GM12891 (cell line): Measurements from ENCODE around the gene BPI.
"Not testable (repeated sequence)": the region's sequence is repeated elsewhere in the genome, so short reads cannot be mapped to it uniquely, and the experiment has no call there.

ENCODE experiments used
- DNase-seq: peaks from one replicate; pipeline ENCODE4 v3.0.0; 2011; ENCODE audit warnings: low spot score; ENCODE audit not compliant: insufficient read length
- FAIRE-seq: peaks from 2 replicates; lab custom pipeline; 2011; peaks lifted over from hg19 to GRCh38; lab: Jason Lieb, UNC
- PAX5 ChIP-seq: IDR thresholded peaks from 2 replicates; pipeline ENCODE4 v1.6.1; 2011; ENCODE audit warnings: low read length, moderate library complexity, mild to moderate bottlenecking; ENCODE audit not compliant: insufficient read depth, severe bottlenecking
- POLR2A ChIP-seq: IDR thresholded peaks from 2 replicates; pipeline ENCODE4 v1.6.1; 2011; ENCODE audit warnings: low read depth, low read length, control low read depth
- POLR2AphosphoS5 ChIP-seq: IDR thresholded peaks from 2 replicates; pipeline ENCODE4 v1.6.1; 2011; ENCODE audit warnings: low read depth, low read length, control low read depth
- POU2F2 ChIP-seq: IDR thresholded peaks from 2 replicates; pipeline ENCODE4 v1.6.1; 2011; ENCODE audit warnings: low read depth, mild to moderate bottlenecking, control low read depth, low read length, moderate library complexity
- SPI1 ChIP-seq: IDR thresholded peaks from 2 replicates; pipeline ENCODE4 v1.6.1; 2011; ENCODE audit warnings: low read depth, low read length, control low read depth
- TAF1 ChIP-seq: IDR thresholded peaks from 2 replicates; pipeline ENCODE4 v1.6.1; 2011; ENCODE audit warnings: low read depth, low read length, control low read depth

BPI gene

DNA sequence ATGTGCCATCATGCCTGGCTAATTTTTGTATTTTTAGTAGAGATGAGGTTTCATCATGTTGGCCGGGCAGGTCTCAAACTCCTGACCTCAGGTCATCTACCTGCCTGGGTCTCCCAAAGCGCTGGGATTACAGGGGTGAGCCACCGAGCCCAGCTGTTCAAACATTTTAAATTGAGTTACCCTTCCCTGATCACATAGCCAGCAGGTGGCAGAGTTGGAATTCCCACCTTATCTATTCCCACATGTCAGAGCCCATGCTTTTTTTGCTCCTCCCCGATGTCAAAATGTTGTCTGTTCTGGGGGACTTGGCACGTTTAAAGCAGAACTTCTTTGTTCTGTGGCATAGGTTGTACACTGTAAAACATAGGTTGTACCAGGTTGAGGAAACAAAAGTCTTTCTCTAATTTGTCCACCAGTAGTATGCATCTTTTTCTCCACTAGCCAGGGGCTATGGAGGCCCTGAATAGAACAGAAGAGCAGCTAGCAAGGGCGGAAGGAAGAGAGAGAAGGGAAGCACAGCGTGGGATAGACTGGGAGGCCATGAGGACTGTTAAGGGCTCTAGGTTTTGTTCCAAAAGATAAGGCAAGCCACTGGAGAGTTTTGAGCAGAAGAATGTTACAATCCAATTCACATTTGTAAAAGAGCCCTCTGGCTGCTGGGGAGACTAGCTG is 35.0 kb downstream of the BPI start:
- DNase-seq = no peak
- no peak for FAIRE-seq
- TF ChIP-seq TAF1 = no peak
- TF ChIP-seq SPI1 = no peak
- no peak for TF ChIP-seq POLR2AphosphoS5
- TF ChIP-seq PAX5 = no peak
- TF ChIP-seq POU2F2 = no peak
- no peak for TF ChIP-seq POLR2A

DNA sequence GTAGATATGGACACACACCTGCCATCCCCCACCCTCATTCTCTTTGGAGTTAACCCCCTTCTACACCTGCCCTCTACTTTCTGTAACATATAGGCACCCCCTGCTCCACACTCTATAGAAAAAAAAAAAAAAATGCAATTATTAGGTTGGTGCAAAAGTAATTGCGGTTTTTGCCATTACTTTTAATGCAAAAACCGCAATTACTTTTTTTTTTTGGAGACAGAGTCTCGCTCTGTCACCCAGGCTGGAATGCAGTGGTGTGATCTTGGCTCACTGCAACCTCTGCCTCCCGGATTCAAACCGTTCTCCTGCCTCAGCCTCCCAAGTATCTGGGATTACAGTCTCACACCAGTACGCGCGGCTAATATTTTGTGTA is 35.6 kb downstream of the BPI start:
- FAIRE-seq, DNase-seq: not testable (repeated sequence)

DNA sequence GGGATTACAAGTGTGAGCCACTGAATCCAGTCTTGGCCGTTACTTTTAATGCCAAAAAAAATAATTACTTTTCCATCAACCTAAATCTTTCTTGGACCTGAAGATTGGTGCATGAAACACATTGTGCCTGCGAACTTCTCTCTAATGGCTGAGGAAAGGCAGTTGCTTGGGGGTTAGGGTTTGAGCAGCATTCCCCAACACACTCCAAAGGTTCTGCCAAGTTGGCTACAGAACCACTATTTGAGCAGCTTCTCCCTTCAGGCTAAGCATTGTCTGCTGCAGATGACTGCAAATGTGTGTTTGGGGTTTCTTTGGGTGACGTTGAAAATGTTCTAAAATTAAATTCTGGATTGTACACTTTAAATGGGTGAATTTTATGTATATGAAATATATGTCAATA is 36.0 kb downstream of the BPI start:
- no peak for FAIRE-seq
- TF ChIP-seq POLR2A (no peak), POU2F2 (no peak), POLR2AphosphoS5 (no peak), PAX5 (no peak)
- DNase-seq = no peak

DNA sequence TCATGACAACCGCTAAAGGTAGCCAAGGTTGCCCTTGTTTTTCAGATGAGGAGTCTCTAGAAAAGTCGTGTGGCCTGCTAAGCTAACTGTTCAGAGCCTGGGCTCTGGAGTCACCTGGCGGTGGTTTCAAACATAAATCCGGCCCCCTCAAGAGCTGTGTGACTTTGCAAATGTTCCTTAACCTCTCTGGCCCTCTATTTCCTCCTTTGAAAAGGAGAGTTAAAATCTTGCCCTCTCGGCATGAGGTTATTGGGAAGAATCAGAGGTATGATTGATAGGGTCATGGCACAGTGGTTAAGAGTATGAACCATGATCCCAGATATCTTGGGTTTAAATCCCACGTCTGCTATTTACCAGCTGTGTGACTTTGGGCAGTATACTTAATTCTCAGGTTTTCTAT is 36.7 kb downstream of the BPI start:
- DNase-seq (no peak), FAIRE-seq (no peak)
- TF ChIP-seq TAF1 = no peak
- no peak for TF ChIP-seq POLR2A
- TF ChIP-seq PAX5 = no peak
- no peak for TF ChIP-seq POLR2AphosphoS5
- TF ChIP-seq SPI1 = no peak
- no peak for TF ChIP-seq POU2F2

DNA sequence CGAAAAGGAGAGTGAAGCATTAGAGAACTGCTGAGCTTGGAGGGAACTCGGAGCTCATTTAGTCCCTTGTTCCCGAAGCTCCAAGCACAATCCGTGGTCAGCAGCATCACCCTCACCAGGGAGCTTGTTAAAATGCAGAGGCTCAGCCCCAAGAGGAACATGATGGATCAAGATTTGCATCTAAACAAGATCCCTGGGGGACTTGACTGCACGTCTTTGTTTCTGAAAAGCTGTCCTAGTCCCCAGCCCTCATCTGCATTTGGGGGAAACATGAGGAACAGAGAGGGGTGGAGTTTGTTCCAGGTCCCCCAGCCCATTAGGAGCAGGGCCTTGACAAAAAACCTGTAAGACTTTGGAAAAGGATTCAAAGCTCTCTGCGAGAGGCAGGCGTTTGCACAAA is 38.3 kb downstream of the BPI start:
- TF ChIP-seq POLR2A = no peak
- TF ChIP-seq PAX5 = no peak
- TF ChIP-seq SPI1 = no peak
- TF ChIP-seq TAF1 = no peak
- no peak for TF ChIP-seq POLR2AphosphoS5
- no peak for TF ChIP-seq POU2F2
- DNase-seq (no peak), FAIRE-seq (no peak)

DNA sequence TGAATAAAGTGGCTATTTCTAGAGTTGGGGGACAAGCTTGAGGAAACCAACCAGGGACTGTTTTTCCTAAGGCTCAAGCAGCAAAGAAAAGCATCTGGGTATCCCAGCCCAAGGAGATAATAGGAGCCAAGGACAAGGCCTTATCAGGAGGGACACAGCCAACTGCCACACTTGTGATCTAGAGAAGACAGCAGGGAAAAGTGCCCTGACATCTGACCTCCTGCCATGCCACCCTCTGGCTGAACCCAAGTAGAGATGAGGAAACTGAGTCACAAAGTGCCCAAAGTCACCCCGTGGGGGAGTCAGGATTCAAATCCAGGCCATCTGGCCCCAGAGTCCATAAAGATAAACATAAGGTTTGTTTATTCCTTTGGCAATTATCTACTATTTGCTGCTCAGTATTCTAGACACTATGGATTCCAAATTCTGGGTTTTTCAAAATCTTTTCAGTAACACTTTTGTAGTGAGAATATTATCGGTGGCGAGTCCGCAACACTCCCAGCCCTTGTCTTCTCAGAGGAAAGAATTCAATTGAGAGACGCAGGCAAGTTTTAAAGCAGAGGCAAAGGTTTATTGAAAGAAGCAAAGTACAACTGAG is 38.9 kb downstream of the BPI start:
- FAIRE-seq (no peak), DNase-seq (no peak)
- no peak for TF ChIP-seq POLR2AphosphoS5
- TF ChIP-seq PAX5 = no peak
- no peak for TF ChIP-seq SPI1
- no peak for TF ChIP-seq TAF1
- no peak for TF ChIP-seq POLR2A
- no peak for TF ChIP-seq POU2F2

DNA sequence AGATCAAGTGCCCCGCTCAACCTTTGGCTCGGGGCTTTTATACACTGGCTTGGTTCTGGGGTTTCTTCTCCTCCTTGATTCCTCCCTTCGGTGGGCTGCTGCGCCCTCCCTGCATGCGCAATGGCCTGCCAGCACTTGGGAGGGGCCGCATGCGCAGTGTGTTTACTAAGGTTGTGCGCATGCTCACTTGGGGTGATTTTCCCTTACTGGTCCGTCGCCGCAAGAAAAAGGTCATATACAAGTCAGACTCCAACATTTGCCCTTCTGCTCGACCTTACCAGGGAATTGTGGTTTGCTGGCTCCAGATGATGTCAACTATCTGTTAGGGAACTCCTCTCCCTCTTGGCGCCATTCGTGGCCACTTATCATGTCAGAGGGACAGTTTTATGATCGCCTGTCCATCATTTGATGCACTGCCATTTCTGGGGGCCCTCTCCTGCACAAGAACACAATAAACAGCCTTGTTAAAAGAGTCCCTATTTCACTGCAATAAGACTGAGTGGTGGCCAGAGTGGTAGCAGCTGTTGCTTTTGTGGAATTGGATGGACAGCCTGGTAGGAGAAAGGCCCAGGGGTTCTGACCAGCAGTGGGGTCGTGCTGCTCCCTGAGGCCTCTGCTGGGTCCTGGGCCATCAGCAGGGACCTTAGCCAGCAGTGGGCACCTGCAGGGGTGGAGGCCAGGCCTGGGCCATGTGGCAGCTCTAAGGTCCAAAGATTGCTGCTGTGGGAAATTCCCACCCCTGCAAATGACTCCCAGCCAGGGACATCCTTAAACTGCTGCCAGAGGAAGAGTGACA is 39.6 kb downstream of the BPI start:
- no peak for TF ChIP-seq SPI1
- DNase-seq = no peak
- no peak for FAIRE-seq

DNA sequence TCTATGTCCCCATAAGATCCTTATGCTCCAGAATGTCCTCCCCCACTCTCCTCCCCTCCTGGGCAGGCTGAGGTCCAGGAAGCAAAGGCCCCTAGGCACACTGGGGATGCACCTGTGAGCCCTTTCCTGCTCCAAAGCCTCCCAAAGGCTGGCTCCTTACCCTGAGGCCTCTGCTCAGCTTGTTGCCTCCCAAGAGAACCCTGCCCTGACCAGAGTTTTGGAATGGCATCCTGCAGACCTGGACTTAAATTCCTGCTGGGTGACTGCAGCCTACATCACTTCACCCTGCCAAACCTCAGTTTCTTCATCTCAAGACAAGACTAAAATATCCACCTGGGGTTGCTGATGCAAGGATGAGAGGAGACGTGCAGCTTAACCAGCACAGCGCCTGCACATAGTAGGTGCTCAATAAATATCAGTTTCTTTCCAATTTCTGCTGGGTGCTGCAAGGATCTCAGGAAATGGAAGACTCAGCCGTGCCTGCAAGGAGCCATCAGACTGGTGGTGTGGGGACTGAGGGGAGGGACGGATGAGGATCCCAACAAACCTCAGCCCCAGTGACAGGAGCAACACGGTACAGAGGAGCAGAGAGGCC is 40.2 kb downstream of the BPI start:
- DNase-seq = no peak
- no peak for FAIRE-seq
- TF ChIP-seq POU2F2 = no peak
- TF ChIP-seq POLR2A = no peak
- TF ChIP-seq SPI1 = no peak
- no peak for TF ChIP-seq POLR2AphosphoS5
- no peak for TF ChIP-seq TAF1
- no peak for TF ChIP-seq PAX5

DNA sequence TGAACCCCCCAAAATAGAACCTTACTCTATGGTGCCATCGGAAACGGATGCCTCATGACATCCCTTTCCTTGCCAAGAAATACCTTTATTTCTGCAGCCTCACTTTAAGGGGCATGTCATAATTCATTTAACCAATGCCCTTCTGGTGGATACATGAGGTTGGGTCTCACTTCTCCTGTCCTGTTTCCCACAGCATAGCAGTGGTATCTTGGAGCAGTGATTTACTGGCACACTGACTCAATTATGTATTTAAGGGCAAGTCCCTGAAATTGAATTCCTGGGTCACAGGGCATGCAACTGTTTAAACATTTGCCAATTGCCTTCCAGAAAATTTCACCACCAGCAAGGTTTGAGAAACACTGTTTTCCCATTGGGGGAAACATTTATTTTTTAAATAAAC is 41.7 kb downstream of the BPI start:
- DNase-seq (no peak), FAIRE-seq (no peak)
- TF ChIP-seq POU2F2 (no peak), SPI1 (no peak), TAF1 (no peak), POLR2A (no peak), POLR2AphosphoS5 (no peak), PAX5 (no peak)

DNA sequence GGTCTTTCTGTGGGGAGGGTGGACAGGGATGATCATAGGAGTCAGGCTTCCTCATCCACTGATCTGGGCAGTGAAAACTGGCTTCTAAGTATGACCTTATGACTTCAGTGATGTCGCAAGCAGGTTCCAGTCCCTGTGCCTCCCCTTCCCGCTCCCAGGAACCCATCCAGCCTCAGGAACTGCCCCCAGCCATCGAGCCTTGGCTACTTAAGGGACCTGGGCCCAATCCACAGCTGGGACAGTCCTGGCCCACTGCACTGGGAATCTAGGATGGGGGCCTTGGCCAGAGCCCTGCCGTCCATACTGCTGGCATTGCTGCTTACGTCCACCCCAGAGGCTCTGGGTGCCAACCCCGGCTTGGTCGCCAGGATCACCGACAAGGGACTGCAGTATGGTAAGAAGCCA is 42.3 kb downstream of the BPI start, which contains the start of gene LBP:
Gene LBP, plus strand, starts transcription at position 236 of the 405 bp plus-strand sequence. Its CDS starts 35 bp downstream, at position 271.
- DNase-seq (no peak), FAIRE-seq (no peak)
- TF ChIP-seq POU2F2 = no peak
